ENCODE data around the gene FAM124A.

FAM124A gene

DNA sequence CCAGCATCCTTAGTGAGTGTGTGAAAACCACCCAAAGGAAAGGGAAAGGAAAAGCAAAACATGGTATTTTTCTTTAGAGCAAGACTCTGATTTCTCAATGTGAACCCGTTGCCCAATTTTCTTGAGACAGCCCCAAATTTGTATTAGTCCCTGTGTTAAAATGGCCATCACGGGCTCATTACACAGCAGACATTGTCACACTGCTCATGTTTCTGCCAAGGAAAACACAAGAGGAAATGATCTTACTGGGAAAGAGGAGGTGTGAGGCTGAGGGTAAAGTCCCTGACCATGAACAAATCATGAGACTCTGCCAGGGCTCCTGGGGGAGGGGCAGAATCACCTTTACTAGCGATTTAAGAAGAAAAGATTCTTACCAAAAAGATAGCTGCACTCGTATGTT, 54.4 kb downstream of the FAM124A start:
- Histone ChIP-seq H3K27me3 (ENCODE audit: insufficient read depth, low read length, poor library complexity) (peaks cover 11% of the 10 kb centered on the region), H2AFZ (ENCODE audit: low read depth, low read length) (no peak overlapping the region), H3K27ac (ENCODE audit: low read length) (no peak overlapping the region), H3K4me3 (ENCODE audit: low read depth in 1 of 2, low read length in 2 of 2) (no peak overlapping the region), H3K4me1 (ENCODE audit: insufficient read depth, low read length) (no peaks in the 10 kb centered on the region), H3K9me3 (ENCODE audit: insufficient read depth, low read length, severe bottlenecking) (no peaks in the 10 kb centered on the region), H3K4me2 (ENCODE audit: insufficient read depth, low read length) (no peak overlapping the region), H3K36me3 (ENCODE audit: insufficient read depth, low read length) (no peaks in the 10 kb centered on the region), H3K79me2 (ENCODE audit: insufficient read depth, low read length) (no peaks in the 10 kb centered on the region), H4K20me1 (ENCODE audit: insufficient read depth, low read length) (no peaks in the 10 kb centered on the region), H3K9ac (ENCODE audit: low read depth, low read length) (no peak overlapping the region)
- ATAC-seq (ENCODE audit: insufficient read depth, low read depth): no peak
- DNase-seq: no peak
- TF ChIP-seq, protein P1, sequence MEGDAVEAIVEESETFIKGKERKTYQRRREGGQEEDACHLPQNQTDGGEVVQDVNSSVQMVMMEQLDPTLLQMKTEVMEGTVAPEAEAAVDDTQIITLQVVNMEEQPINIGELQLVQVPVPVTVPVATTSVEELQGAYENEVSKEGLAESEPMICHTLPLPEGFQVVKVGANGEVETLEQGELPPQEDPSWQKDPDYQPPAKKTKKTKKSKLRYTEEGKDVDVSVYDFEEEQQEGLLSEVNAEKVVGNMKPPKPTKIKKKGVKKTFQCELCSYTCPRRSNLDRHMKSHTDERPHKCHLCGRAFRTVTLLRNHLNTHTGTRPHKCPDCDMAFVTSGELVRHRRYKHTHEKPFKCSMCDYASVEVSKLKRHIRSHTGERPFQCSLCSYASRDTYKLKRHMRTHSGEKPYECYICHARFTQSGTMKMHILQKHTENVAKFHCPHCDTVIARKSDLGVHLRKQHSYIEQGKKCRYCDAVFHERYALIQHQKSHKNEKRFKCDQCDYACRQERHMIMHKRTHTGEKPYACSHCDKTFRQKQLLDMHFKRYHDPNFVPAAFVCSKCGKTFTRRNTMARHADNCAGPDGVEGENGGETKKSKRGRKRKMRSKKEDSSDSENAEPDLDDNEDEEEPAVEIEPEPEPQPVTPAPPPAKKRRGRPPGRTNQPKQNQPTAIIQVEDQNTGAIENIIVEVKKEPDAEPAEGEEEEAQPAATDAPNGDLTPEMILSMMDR (IDR thresholded peaks at IDR 0.05; ENCODE audit: borderline replicate concordance, extremely low read depth, low read length, poor library complexity, severe bottlenecking): no peak
- TF ChIP-seq EZH2 (IDR thresholded peaks at IDR 0.05; ENCODE audit: borderline replicate concordance, low read depth, low read length, severe bottlenecking): no peak

DNA sequence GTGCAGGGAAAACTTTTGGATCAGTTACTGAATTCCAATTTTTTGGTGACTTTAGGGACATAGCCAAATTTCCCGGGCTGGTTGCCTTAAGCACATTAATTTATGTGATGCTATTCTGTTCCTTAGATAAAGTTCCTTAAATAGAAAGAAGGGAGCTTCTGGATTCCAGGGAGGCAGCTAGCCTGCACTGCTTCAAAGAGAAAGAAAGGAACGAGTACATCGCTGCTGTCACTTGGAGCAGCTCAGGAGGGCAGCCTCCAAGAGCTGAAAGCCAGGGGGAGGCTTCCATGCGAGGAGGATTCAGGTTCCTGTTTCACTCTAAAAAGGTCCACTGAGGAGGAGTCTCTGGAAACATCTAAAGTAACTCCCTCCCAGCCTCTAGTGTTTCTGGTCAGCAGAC, 55.7 kb downstream of the FAM124A start:
- no peak for TF ChIP-seq EZH2 (IDR thresholded peaks at IDR 0.05; ENCODE audit: borderline replicate concordance, low read depth, low read length, severe bottlenecking)
- TF ChIP-seq, protein P1 (IDR thresholded peaks at IDR 0.05; ENCODE audit: borderline replicate concordance, extremely low read depth, low read length, poor library complexity, severe bottlenecking): no peak
- no peak for DNase-seq

DNA sequence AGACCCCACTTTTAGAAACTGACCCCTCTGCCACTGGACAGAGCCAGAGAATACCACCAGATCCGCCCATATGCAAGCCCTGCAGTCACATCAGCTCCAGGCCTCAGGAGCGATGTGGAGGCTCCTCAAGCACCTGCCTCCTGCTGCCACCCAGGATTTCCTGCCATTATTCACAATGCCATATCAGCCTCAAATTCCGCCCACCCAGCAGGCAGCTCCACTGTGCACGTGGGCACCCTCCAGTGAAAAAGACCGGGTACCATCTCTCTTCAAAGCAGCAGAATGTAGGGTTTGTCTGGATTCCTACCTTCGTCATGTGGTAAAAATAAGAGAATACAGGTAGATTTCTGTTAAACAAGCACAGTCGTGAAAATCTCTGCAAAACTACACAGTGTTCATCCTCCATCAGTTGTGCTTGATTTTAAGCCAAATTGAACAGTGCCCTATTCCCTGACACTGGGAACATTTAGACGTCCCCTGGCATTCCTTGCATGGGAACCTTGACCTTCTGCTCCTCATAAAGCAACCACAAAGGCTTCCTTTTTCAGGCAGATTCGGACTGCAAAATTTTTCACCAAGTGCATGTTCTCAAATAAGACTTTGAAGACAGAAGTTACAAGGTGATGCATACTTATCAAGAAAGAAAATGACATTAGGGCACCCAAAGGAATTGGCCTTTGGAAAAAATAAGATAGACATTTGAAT, 56.4 kb downstream of the FAM124A start:
- Histone ChIP-seq H3K4me3 (ENCODE audit: low read depth in 1 of 2, low read length in 2 of 2) (no peak overlapping the region), H3K36me3 (ENCODE audit: insufficient read depth, low read length) (no peaks in the 10 kb centered on the region), H3K79me2 (ENCODE audit: insufficient read depth, low read length) (no peaks in the 10 kb centered on the region), H3K27me3 (ENCODE audit: insufficient read depth, low read length, poor library complexity) (peaks cover 7% of the 10 kb centered on the region), H2AFZ (ENCODE audit: low read depth, low read length) (no peak overlapping the region), H3K4me1 (ENCODE audit: insufficient read depth, low read length) (no peaks in the 10 kb centered on the region), H4K20me1 (ENCODE audit: insufficient read depth, low read length) (no peaks in the 10 kb centered on the region), H3K9ac (ENCODE audit: low read depth, low read length) (no peak overlapping the region), H3K9me3 (ENCODE audit: insufficient read depth, low read length, severe bottlenecking) (no peaks in the 10 kb centered on the region), H3K27ac (ENCODE audit: low read length) (no peak overlapping the region), H3K4me2 (ENCODE audit: insufficient read depth, low read length) (no peak overlapping the region)
- TF ChIP-seq, protein P1 (IDR thresholded peaks at IDR 0.05; ENCODE audit: borderline replicate concordance, extremely low read depth, low read length, poor library complexity, severe bottlenecking): no peak
- TF ChIP-seq EZH2 (IDR thresholded peaks at IDR 0.05; ENCODE audit: borderline replicate concordance, low read depth, low read length, severe bottlenecking): no peak
- ATAC-seq (ENCODE audit: insufficient read depth, low read depth): no peak
- DNase-seq: no peak

More for the DNA sequence above, 55.7 kb downstream of the FAM124A start:
- Histone ChIP-seq H4K20me1 (ENCODE audit: insufficient read depth, low read length) (no peaks in the 10 kb centered on the region), H3K4me1 (ENCODE audit: insufficient read depth, low read length) (no peaks in the 10 kb centered on the region), H3K79me2 (ENCODE audit: insufficient read depth, low read length) (no peaks in the 10 kb centered on the region), H3K9ac (ENCODE audit: low read depth, low read length) (no peak overlapping the region), H3K27ac (ENCODE audit: low read length) (no peak overlapping the region), H3K9me3 (ENCODE audit: insufficient read depth, low read length, severe bottlenecking) (no peaks in the 10 kb centered on the region), H3K4me2 (ENCODE audit: insufficient read depth, low read length) (no peak overlapping the region), H3K4me3 (ENCODE audit: low read depth in 1 of 2, low read length in 2 of 2) (no peak overlapping the region), H3K36me3 (ENCODE audit: insufficient read depth, low read length) (no peaks in the 10 kb centered on the region), H2AFZ (ENCODE audit: low read depth, low read length) (no peak overlapping the region), H3K27me3 (ENCODE audit: insufficient read depth, low read length, poor library complexity) (peaks cover 7% of the 10 kb centered on the region)
- no peak for ATAC-seq (ENCODE audit: insufficient read depth, low read depth)
